Body of pancreas (tissue), 4 donors: Measurements from ENCODE around the gene SLC6A16.
"Not testable (repeated sequence)": the region's sequence is repeated elsewhere in the genome, so short reads cannot be mapped to it uniquely, and the experiment has no call there.

Source experiments
- CTCF ChIP-seq, 7 experiments: fragments of 450-650 bp in 4 of 7; fragments of 200-600 bp in 3 of 7; sonication (generic) in 3 of 7; IDR thresholded peaks; one replicate each; pipeline ENCODE4 v1.5.1; 2016 to 2019; ENCODE audit warnings: antibody characterized with exemption in 7 of 7
- POLR2A ChIP-seq, 3 donors: fragments of 450-650 bp; IDR thresholded peaks; one replicate each; pipeline ENCODE4 v1.6.1; 2016; ENCODE audit warnings: antibody characterized with exemption in 3 of 3, mild to moderate bottlenecking in 2 of 3

- not testable (repeated sequence) for TF ChIP-seq CTCF, POLR2A (IDR thresholded peaks at IDR 0.05)
Observed at GRCh38 chr19:49306734-49307133, 18.3 kb downstream of the SLC6A16 start.
